Peyer's patch (tissue), 4 donors: ENCODE results near the gene NLRP1. TPM values are rescaled to one million over a fixed set of nuclear protein-coding genes. Genes with fewer than 3 reads are reported as not detected.
"Not testable (repeated sequence)": the region's sequence is repeated elsewhere in the genome, so short reads cannot be mapped to it uniquely, and the experiment has no call there.

Source experiments
- DNase-seq, 3 donors: peaks; one replicate each; pipeline ENCODE4 v3.0.0-alpha.2; 2017 to 2019
- H3K27ac ChIP-seq, 4 donors: fragments of 200-600 bp; sonication (generic); one replicate each; pipeline ENCODE4 v1.5.1; 2016 to 2019
- H3K27me3 ChIP-seq, 2 donors: fragments of 200-600 bp; sonication (generic); one replicate each; pipeline ENCODE4 v1.5.1; 2019
- H3K36me3 ChIP-seq, 3 donors: fragments of 200-600 bp; sonication (generic); one replicate each; pipeline ENCODE4 v1.5.1; 2016 to 2019
- H3K4me1 ChIP-seq, 4 donors: fragments of 200-600 bp; sonication (generic); one replicate each; pipeline ENCODE4 v1.5.1; 2016 to 2019
- H3K4me3 ChIP-seq, 4 donors: fragments of 200-600 bp; sonication (generic); 1 replicate in 3 of 4; 2 replicates in 1 of 4; pipeline ENCODE4 v1.5.1; 2016 to 2019; ENCODE audit warnings: mild to moderate bottlenecking in 1 of 4
- H3K9me3 ChIP-seq, 4 donors: fragments of 200-600 bp; sonication (generic); one replicate each; pipeline ENCODE4 v1.5.1; 2016 to 2019; ENCODE audit warnings: mild to moderate bottlenecking in 1 of 4
- POLR2A ChIP-seq, 2 donors: fragments of 450-650 bp; IDR thresholded peaks; one replicate each; pipeline ENCODE4 v1.5.1; 2017; ENCODE audit warnings: antibody characterized with exemption in 2 of 2, mild to moderate bottlenecking in 2 of 2, moderate library complexity in 2 of 2
- total RNA-seq, 4 donors: library from RNA; depleted of rRNA; stranded (reverse); fragments of >200 nt; gene quantifications; one replicate each; pipeline ENCODE4 v1.1.0, GENCODE V29; 2016
- TF ChIP-seq, protein P1 (sequence below), 6 experiments: fragments of 450-650 bp in 4 of 6; fragments of 200-600 bp in 2 of 6; sonication (generic) in 1 of 6; IDR thresholded peaks; one replicate each; pipeline ENCODE4 v1.5.1; 2017 to 2019; ENCODE audit warnings: antibody characterized with exemption in 6 of 6, mild to moderate bottlenecking in 3 of 6, moderate library complexity in 1 of 6

Gene NLRP1
- total RNA-seq, 4 donors from 2014 or later: 8.6 to 80.0 (median 18.5) TPM

DNA sequence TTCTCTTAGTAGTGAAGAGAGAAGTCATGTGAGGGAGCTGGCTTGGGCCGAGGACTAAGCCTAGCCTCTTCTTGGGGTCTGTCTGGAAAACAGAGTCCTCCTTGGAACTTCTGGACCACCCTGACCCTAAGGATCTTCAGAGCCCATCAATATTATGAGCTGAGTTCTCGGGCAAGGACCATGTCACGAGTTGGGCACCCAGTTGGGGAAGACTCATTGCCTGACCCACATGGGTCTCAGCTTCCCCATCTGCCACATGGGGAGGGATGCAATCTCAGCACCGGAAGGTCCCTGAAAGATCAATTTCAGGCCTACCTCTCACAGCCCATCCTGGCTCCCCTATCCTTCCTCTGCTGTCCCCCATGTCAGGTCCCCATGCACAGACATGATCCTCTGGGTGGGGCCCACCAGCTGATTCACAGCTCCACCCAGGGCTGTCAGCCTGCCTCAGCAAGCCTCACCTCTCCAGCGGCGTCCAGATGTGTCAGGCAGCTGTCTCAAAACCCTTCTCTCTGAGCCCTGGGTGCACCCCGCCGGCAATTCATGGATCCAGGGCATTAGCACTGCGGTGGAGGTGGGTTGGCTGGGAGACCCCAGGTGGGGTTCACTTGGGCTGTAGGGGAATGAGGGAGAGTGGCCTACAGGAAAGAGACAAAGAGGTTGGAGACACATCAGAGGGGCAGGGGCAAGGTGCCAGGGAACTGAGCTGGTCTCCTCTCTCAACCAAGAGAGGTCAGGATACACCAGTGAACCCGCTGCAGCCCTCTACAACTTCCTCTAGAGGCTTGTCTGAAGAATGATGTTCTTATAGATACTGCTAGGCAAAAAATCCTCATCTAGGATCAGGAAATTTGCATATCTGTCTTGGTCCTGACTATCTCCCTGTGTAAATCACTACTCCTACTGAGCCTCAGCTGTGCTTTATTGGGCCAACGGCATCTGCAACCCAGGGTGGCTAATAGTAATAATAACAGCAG is 1.8 kb downstream of the NLRP1 start:
- Histone ChIP-seq H3K27ac (peak overlapping the region in 1 of 4 donors; percentile 93), H3K9me3 (no peaks in the 10 kb centered on the region), H3K4me1 (peaks cover 0 to 30% (median 13%) of the 10 kb centered on the region in 4 donors), H3K4me3 (peak overlapping the region in 2 of 4 donors; percentile 56 to 57), H3K27me3 (no peaks in the 10 kb centered on the region), H3K36me3 (no peaks in the 10 kb centered on the region)
- DNase-seq: no peak
- no peak for TF ChIP-seq POLR2A (IDR thresholded peaks at IDR 0.05)
- TF ChIP-seq, protein P1, sequence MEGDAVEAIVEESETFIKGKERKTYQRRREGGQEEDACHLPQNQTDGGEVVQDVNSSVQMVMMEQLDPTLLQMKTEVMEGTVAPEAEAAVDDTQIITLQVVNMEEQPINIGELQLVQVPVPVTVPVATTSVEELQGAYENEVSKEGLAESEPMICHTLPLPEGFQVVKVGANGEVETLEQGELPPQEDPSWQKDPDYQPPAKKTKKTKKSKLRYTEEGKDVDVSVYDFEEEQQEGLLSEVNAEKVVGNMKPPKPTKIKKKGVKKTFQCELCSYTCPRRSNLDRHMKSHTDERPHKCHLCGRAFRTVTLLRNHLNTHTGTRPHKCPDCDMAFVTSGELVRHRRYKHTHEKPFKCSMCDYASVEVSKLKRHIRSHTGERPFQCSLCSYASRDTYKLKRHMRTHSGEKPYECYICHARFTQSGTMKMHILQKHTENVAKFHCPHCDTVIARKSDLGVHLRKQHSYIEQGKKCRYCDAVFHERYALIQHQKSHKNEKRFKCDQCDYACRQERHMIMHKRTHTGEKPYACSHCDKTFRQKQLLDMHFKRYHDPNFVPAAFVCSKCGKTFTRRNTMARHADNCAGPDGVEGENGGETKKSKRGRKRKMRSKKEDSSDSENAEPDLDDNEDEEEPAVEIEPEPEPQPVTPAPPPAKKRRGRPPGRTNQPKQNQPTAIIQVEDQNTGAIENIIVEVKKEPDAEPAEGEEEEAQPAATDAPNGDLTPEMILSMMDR (IDR thresholded peaks at IDR 0.05): no peak

DNA sequence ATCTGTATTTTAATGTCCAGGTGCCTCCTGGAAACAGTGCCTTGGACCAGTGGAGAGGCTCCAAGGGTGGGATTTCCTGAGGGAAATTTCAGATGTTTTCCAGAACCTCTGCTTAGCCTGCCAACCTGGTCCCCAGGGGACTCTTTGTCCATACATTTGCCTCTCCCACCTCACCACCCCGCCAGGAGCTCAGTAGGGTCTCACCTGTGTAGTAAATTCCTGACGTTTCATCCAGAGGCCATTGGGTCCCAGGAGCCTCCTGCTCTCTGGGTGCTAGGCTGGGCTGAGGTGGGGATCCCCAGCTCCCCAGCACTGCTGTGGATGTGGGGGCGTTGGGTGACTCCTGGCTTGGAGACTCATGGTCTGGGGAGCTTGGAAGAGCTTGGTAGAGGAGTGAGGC is 2.7 kb downstream of the NLRP1 start:
- TF ChIP-seq, protein P1 (IDR thresholded peaks at IDR 0.05): no peak
- TF ChIP-seq POLR2A (IDR thresholded peaks at IDR 0.05): no peak
- no peaks in the 10 kb centered on the region for H3K27me3 ChIP-seq
- peaks cover 0 to 30% (median 13%) of the 10 kb centered on the region in 4 donors for H3K4me1 ChIP-seq
- H3K9me3 ChIP-seq: no peaks in the 10 kb centered on the region
- H3K36me3 ChIP-seq: no peaks in the 10 kb centered on the region
- H3K4me3 ChIP-seq: no peak overlapping the region
- no peak for DNase-seq
- no peak overlapping the region for H3K27ac ChIP-seq

DNA sequence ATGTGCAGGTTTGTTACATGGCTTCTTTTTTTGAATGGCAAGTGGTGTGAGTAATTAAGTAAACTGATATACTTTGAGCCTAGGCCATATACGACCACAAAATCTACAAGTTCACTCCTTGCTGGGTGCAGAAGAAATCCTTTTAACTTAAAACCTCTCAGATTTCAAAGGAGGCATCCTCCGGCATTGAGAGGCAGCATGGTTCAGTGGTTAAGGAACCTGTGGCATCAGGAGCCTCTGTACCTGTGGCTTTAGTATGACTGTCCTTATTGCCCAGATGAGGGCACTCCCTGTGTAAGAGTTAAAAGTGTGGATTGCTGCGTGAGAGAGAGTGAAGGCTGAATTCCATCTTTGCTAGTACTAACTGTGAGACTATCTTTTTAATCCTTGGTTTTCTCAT is 3.3 kb downstream of the NLRP1 start:
- Histone ChIP-seq H3K27me3 (no peaks in the 10 kb centered on the region), H3K4me3 (no peak overlapping the region), H3K36me3 (no peaks in the 10 kb centered on the region), H3K9me3 (no peaks in the 10 kb centered on the region), H3K4me1 (peaks cover 0 to 26% (median 13%) of the 10 kb centered on the region in 4 donors), H3K27ac (no peak overlapping the region)
- TF ChIP-seq, protein P1 (IDR thresholded peaks at IDR 0.05): no peak
- TF ChIP-seq POLR2A (IDR thresholded peaks at IDR 0.05): no peak
- no peak for DNase-seq

DNA sequence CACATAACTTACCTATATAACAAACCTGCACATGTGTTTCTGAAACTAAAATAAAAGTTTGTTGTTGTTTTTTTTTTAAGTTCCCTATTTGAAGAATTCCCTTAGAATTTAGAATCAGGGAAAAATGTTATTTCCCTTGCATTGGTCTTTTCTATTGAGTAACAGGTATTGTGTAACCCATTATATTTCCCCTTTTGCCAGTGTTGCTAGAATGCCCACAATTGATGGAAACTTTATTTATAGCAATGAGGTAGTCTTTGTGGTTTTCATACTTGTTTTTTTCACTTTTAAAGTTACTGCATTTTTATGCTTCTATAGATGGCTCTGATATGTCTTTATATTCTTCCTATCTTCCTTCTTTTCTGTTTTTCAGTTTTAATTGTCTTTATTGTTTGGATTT is 3.9 kb downstream of the NLRP1 start:
- H3K27me3 ChIP-seq: no peaks in the 10 kb centered on the region

DNA sequence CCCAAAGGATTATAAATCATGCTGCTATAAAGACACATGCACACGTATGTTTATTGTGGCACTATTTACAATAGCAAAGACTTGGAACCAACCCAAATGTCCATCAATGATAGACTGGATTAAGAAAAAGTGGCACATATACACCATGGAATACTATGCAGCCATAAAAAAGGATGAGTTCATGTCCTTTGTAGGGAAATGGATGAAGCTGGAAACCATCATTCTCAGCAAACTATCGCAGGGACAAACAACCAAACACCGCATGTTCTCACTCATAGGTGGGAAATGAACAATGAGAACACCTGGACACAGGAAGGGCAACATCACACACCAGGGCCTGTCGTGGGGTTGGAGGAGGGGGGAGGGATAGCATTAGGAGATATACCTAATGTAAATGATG is 5.5 kb downstream of the NLRP1 start:
- not testable (repeated sequence) for H3K27me3 ChIP-seq, H3K36me3 ChIP-seq, H3K4me3 ChIP-seq, DNase-seq, H3K27ac ChIP-seq, H3K9me3 ChIP-seq
- H3K4me1 ChIP-seq: peaks cover 0 to 10% (median 5%) of the 10 kb centered on the region in 4 donors

More for the DNA sequence above, 3.9 kb downstream of the NLRP1 start:
- TF ChIP-seq, protein P1 (IDR thresholded peaks at IDR 0.05): no peak
- no peak for TF ChIP-seq POLR2A (IDR thresholded peaks at IDR 0.05)
- peaks cover 0 to 20% (median 13%) of the 10 kb centered on the region in 4 donors for H3K4me1 ChIP-seq
- no peak for DNase-seq
- H3K4me3 ChIP-seq: no peak overlapping the region
- no peak overlapping the region for H3K27ac ChIP-seq
- no peaks in the 10 kb centered on the region for H3K9me3 ChIP-seq
- no peaks in the 10 kb centered on the region for H3K36me3 ChIP-seq

DNA sequence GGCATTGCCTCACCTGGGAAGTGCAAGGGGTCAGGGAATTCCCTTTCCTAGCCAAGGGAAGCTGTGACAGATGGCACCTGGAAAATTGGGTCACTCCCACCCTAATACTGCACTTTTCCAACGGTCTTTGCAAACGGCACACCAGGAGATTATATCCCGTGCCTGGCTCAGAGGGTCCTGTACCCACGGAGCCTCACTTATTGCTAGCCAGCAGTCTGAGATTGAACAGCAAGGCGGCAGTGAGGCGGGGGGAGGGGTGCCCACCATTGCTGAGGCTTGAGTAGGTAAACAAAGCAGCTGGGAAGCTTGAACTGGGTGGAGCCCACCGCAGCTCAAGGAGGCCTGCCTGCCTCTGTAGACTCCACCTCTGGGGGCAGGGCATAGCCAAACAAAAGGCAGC is 11.3 kb downstream of the NLRP1 start:
- not testable (repeated sequence) for H3K4me1 ChIP-seq, H3K9me3 ChIP-seq, H3K4me3 ChIP-seq, H3K36me3 ChIP-seq, H3K27me3 ChIP-seq, DNase-seq, H3K27ac ChIP-seq
